Stimulated activated CD4-positive, alpha-beta T cell treated with anti-CD3 and anti-CD28 coated beads, TNF-alpha, amount 100 ng/mL, for 1 hour (primary cell): ENCODE results near the gene APOC4.
"Not testable (repeated sequence)": the region's sequence is repeated elsewhere in the genome, so short reads cannot be mapped to it uniquely, and the experiment has no call there.

Experiments used
- DNase-seq, 3 donors: peaks; one replicate each; pipeline ENCODE4 v3.0.0-alpha.2; 2020; ENCODE audit warnings: low read depth in 3 of 3, low spot score in 1 of 3

APOC4 gene

GRCh38 chr19:44914433-44915206, 27.4 kb upstream of the APOC4 start, which contains the start of gene APOC1:
Gene APOC1, plus strand, starts transcription at chr19:44914608. Its CDS starts 284 bp downstream, at chr19:44914892.
- DNase-seq: peak in 2 of 3 donors; percentile 40 to 59

DNA sequence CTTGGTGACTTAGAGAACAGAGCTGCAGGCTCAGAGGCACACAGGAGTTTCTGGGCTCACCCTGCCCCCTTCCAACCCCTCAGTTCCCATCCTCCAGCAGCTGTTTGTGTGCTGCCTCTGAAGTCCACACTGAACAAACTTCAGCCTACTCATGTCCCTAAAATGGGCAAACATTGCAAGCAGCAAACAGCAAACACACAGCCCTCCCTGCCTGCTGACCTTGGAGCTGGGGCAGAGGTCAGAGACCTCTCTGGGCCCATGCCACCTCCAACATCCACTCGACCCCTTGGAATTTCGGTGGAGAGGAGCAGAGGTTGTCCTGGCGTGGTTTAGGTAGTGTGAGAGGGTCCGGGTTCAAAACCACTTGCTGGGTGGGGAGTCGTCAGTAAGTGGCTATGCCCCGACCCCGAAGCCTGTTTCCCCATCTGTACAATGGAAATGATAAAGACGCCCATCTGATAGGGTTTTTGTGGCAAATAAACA, 17.8 kb upstream of the APOC4 start:
- no peak for DNase-seq

- no peak for DNase-seq
Measured at GRCh38 chr19:44925114-44925891, 16.7 kb upstream of the APOC4 start.

DNA sequence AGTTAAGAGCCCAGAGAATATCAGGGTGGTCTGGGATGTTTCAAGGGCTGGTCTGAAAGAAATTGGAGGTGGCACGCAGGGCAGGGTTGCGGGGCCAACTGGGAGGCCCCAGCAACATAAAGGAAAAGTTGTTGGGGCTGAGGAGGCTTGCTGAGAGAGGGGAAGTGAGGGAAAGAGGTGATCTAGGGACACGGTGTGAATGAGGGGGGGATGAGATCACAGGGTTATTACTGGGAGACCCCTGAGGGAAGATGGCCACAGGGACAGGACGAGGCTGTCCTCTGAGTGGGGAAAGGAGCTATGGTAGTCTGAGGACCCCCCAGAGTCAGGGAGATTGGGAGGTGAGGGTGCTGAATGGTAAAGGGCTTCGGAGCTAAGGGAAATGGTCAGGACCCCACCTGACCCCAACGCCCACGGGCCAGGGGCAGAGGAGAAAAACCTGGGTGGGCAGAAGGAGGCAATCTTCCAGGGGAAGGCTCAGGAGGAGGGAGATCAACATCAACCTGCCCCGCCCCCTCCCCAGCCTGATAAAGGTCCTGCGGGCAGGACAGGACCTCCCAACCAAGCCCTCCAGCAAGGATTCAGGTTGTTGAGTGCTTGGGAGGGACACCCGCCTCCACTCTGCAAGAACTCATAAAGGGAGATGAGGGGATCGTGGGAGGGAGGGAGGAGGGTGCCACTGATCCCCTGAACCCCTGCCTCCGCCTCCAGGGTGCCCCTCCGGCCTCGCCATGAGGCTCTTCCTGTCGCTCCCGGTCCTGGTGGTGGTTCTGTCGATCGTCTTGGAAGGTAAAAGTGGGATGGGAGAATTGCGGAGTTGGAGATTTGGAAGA, 15.6 kb upstream of the APOC4 start:
- DNase-seq: not testable (repeated sequence)

DNA sequence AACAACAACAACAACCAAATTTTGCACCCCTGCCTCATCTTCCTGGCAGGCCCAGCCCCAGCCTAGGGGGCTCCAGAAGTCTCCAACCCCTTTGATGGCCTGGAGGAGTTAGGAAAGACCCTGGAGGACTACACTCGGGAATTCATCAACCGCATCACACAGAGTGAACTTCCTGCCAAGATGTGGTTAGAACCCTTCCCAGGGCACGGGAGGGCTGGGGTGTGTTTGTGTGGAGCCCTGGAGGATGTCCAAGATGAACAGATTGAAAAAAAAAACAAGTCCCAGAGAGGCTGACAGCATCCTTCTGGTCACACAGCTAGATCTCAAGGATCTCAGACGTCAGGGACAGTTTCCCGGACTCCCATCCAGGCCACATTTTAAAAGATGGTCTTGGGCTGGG, 14.3 kb upstream of the APOC4 start:
- no peak for DNase-seq

- no peak for DNase-seq
Measured at GRCh38 chr19:44930088-44930487, 11.9 kb upstream of the APOC4 start.

DNA sequence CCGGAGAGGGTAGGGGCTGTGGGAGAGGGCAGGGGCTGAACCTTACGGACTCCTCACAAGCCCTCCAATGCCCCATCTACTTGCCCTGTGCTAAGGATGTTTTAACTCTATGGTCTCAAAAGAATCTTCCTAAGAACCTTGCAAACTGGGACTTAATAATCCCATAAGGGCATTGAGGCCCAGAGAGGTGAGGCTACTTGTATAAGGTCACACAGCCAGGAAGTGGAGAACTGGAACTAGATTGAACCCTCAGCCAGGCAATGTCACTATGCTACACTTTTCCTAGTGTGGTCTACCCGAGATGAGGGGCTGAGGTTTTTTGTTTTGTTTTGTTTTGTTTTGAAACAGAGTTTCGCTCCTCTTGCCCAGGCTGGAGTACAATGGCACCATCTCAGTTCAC, 10.5 kb upstream of the APOC4 start:
- no peak for DNase-seq

DNA sequence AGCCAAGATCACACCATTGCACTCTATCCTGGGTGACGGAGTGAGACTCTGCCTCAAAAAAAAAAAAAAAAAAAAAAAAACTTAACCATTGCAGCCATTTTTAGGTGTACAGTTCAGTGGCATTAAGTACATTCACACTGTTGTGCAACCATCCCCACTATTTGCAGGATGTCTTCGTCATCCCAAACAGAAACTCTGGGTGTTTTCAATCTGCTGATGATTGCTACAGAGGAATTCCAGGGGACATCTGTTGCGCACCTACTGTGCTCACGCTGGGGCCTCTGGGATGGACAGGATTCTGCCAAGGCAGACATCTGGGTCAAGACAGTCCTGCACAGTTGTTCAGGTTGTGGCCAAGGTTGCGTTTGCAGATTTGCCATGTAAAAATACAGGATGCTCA, 2.4 kb upstream of the APOC4 start:
- no peak for DNase-seq

DNA sequence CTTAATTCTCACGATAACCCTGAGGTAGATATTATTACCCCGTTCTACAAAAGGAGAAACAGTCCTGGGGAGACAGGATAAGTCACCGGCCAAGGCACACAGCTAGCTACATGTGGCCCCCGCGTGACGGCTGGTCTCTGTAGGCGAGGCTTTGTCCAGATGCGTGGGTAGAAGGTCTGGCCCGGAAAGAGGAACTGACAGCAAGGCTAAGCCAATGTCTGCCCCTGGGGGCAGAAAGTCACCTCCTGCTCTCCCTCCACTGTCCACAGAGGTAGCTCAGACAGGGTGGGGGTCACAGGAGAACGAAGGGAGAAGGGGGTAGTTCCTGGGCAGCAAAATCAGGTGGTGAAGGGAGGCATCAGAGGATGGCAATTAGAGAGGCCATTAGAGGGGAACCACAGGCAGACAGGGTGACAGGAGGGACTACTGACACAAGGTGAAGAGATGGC, 1.8 kb downstream of the APOC4 start:
- no peak for DNase-seq

DNA sequence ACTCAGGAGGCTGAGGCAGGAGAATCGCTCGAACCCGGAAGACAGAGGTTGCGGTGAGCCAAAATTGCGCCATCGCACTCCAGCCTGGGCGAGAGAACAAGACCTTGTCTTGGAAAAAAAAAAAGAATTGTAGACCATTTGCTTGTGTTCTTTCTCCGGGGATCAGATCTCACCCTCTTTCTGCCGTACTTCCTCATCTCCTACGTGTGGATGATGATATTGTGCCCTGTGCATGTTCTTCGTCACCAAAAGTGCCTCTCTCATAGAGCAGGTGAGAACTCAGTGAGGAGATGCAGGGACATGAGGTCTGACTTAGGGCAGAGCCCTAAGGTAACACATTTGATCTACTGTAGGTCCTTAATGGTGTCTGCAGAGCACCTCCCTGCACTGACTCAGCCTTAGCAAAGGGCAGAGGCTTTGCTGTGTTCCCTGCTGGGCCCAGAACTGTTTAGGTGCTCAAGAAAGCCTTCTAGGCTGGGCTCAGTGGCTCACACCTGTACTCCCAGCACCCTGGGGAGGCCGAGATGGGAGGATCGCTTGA, 5.1 kb downstream of the APOC4 start:
- DNase-seq: no peak

DNA sequence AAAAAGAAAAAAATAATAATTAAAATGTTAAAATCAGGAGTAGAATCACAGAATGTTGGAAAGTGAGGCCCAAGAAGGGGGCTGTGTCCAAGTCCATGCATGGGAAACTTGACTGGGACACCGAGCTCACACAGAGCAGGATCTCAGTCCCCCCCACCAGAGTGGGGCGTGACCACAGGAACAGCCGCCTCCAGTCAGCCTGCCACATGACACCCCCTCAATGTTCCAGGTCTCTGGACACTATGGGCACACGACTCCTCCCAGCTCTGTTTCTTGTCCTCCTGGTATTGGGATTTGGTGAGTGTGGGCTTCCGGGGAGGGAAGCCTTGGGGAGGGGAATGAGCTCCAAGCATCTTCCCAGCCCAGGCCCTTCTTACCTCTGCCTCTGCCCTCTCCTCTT, 6.2 kb downstream of the APOC4 start:
- DNase-seq: no peak

- no peak for DNase-seq
Measured at GRCh38 chr19:44948763-44949374, 6.8 kb downstream of the APOC4 start.

- DNase-seq: no peak
Measured at GRCh38 chr19:44949550-44949949, 7.5 kb downstream of the APOC4 start.

- peak in 2 of 3 donors; percentile 39 to 40 for DNase-seq
Measured at GRCh38 chr19:44951179-44952159, 9.4 kb downstream of the APOC4 start.

- no peak for DNase-seq
Measured at GRCh38 chr19:44954278-44954648, 12.2 kb downstream of the APOC4 start.

GRCh38 chr19:44954649-44955504, 12.8 kb downstream of the APOC4 start, which contains the start of gene CLPTM1:
Gene CLPTM1, plus strand, starts transcription at chr19:44955380. Its CDS starts 16 bp downstream, at chr19:44955396.
- peak; percentile 92 to 96 (median 93) for DNase-seq

DNA sequence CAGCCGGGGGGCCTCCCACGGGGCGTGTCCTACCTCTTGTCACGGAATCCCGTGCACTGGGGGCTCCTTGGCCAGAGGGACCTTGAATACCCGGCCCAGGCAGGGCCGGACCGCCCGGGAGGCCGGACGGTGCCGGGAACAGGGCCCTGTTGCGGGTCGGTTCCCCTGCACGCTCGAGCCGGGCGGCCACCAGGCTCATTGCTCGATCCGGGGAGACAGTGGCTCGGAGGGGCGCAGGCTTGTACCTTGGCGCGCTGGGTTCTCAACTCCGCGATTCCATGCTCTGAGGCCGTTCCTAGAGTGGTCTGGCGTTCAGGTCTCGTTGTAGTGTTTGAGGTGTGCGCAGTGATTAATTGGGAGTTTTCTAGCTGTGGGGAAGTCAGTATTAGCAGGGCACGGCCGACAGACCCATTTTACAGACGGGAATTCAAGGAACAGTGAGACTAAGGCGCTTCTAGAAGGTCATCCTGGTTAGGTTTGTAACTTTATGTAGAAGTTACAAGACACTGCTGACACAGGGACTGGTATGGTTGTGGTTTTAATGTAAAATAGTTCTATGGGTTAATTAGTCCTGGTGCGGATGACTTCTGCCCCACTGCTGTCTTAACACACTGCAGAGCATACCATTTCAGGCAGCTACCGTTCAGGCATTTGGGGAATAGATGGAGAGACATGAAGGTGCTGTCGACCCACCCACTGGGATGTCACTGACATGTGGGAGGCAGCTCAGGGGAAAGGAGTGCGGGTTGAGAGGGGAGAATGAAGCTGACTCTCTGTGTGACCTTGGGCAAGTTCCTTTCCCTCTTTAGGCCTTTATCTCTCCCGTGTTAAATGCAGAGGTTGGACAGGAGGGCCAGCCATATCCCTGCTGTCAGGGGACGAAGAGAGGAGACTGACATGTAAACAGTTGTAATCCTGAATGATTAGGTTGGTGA, 13.7 kb downstream of the APOC4 start:
- DNase-seq: no peak
